ENCODE results near the gene WDPCP.
"Not testable (repeated sequence)": the region's sequence is repeated elsewhere in the genome, so short reads cannot be mapped to it uniquely, and the experiment has no call there.

WDPCP gene

DNA sequence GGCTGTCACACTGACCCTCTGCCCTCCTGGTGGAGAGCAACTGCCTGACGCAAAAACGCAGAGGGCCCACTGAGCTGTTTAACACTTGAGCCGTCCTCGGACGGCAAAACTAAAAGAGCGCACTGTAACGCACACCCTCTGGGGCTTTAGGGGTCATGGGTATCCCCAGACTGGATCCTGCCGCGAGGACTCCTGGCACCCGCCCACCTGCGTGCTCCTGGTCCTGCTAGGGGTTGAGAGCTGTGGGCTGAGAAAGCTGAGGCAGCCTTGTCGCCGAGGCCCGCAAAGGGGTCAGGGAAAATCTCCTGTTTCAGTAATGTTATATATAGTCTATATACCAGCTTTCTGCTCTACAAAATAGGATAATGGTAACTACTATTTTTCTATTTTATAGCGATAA lies 39.6 kb upstream of the WDPCP start:
- no peak overlapping the region for H2BK5ac ChIP-seq (ENCODE audit: low read depth, low read length, poor library complexity, severe bottlenecking)
- no peak overlapping the region for H3K14ac ChIP-seq (ENCODE audit: low read length in 2 of 2)
- DNase-seq, result no peak
- no peak overlapping the region for H2AK5ac ChIP-seq (ENCODE audit: low read length, severe bottlenecking)
- H3K18ac ChIP-seq (ENCODE audit: low read depth in 1 of 2, low read length in 2 of 2), result no peak overlapping the region
- H3K4me2 ChIP-seq (ENCODE audit: low read length, poor library complexity, severe bottlenecking), result no peak overlapping the region
- H4K91ac ChIP-seq (ENCODE audit: low read length), result no peak overlapping the region
- no peak overlapping the region for H3K4me3 ChIP-seq (ENCODE audit: insufficient read depth in 1 of 2, low read depth in 1 of 2, low read length in 2 of 2)
- H3K27me3 ChIP-seq (ENCODE audit: control insufficient read depth in 1 of 2, insufficient read depth in 1 of 2, low read length in 2 of 2), result no peaks in the 10 kb centered on the region
- peaks cover 21% of the 10 kb centered on the region for H3K9me3 ChIP-seq (ENCODE audit: control insufficient read depth, low read length)
- no peaks in the 10 kb centered on the region for H3K36me3 ChIP-seq (ENCODE audit: control insufficient read depth in 1 of 2, insufficient read depth in 2 of 2, low read depth in 1 of 2, low read length in 2 of 2)
- H3K23ac ChIP-seq (ENCODE audit: low read length in 2 of 2), result peak overlapping the region in 1 of 2 experiments; percentile 9
- no peak overlapping the region for H2BK15ac ChIP-seq (ENCODE audit: low read depth, poor library complexity, severe bottlenecking)
- H3K4ac ChIP-seq (ENCODE audit: low read depth in 1 of 2, low read length in 2 of 2), result no peak overlapping the region
- H3K79me1 ChIP-seq (replicated peaks; ENCODE audit: low read length, poor library complexity, severe bottlenecking), result no peaks in the 10 kb centered on the region
- no peak overlapping the region for H2BK120ac ChIP-seq (ENCODE audit: low read depth, low read length)
- H2BK12ac ChIP-seq (ENCODE audit: low read length in 2 of 2), result no peak overlapping the region
- H3K9ac ChIP-seq (ENCODE audit: low read length), result no peak overlapping the region
- no peaks in the 10 kb centered on the region for H3K4me1 ChIP-seq (ENCODE audit: control insufficient read depth, insufficient read depth, low read depth, low read length)
- no peak overlapping the region for H4K8ac ChIP-seq (ENCODE audit: low read length)
- no peak overlapping the region for H2AFZ ChIP-seq (ENCODE audit: low read depth, low read length)
- no peak overlapping the region for H3K27ac ChIP-seq (ENCODE audit: low read length, poor library complexity, severe bottlenecking)
- WGBS, result 94% methylated on average over 10 of the region's 15 CpGs

DNA sequence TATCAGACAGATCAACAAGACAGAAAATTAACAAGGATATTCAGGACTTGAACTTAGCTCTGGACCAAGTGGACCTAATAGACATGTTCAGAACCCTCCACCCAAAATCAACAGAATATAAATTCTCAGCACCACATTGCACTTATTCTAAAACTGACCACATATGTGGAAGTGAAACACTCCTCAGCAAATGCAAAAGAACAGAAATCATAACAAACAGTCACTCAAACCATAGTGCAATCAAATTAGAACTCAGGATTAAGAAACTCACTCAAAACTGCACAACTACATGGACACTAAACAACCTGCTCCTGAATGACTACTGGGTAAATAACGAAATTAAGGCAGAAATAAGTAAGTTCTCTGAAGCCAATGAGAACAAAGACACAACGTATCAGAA lies 35.5 kb upstream of the WDPCP start:
- not testable (repeated sequence) for H3K9ac ChIP-seq (ENCODE audit: low read length); DNase-seq; H3K79me1 ChIP-seq (replicated peaks; ENCODE audit: low read length, poor library complexity, severe bottlenecking); H2AK5ac ChIP-seq (ENCODE audit: low read length, severe bottlenecking); H3K4me2 ChIP-seq (ENCODE audit: low read length, poor library complexity, severe bottlenecking); H3K4me1 ChIP-seq (ENCODE audit: control insufficient read depth, insufficient read depth, low read depth, low read length); H2BK5ac ChIP-seq (ENCODE audit: low read depth, low read length, poor library complexity, severe bottlenecking); H2BK12ac ChIP-seq (ENCODE audit: low read length in 2 of 2); H2AFZ ChIP-seq (ENCODE audit: low read depth, low read length); H3K4ac ChIP-seq (ENCODE audit: low read depth in 1 of 2, low read length in 2 of 2); H4K8ac ChIP-seq (ENCODE audit: low read length); H2BK120ac ChIP-seq (ENCODE audit: low read depth, low read length); H3K4me3 ChIP-seq (ENCODE audit: insufficient read depth in 1 of 2, low read depth in 1 of 2, low read length in 2 of 2); H3K27ac ChIP-seq (ENCODE audit: low read length, poor library complexity, severe bottlenecking); H3K9me3 ChIP-seq (ENCODE audit: control insufficient read depth, low read length); H3K14ac ChIP-seq (ENCODE audit: low read length in 2 of 2); H2BK15ac ChIP-seq (ENCODE audit: low read depth, poor library complexity, severe bottlenecking); H3K18ac ChIP-seq (ENCODE audit: low read depth in 1 of 2, low read length in 2 of 2); H3K36me3 ChIP-seq (ENCODE audit: control insufficient read depth in 1 of 2, insufficient read depth in 2 of 2, low read depth in 1 of 2, low read length in 2 of 2); H3K27me3 ChIP-seq (ENCODE audit: control insufficient read depth in 1 of 2, insufficient read depth in 1 of 2, low read length in 2 of 2); H4K91ac ChIP-seq (ENCODE audit: low read length); H3K23ac ChIP-seq (ENCODE audit: low read length in 2 of 2)
- 88% methylated on average over 2 of the region's 2 CpGs for WGBS

DNA sequence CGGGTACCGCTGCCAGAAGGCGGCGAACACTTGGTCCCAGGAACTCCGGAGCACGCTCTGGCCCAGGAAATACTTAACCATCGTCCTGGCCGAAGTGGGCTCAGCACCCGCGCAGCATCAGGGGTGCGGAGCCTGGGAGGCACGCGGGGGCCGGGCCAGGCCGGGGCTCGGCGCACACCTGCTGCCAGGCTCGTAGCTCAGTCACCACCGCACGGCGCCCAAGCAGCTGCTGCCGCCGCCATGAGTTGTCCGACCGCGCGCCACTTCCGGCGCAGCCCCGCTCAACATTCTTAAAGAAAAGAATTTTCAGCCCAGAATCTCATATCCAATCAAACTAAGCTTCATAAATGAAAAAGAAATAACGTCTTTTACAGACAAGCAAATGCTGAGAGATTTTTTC lies 34.5 kb upstream of the WDPCP start:
- Histone ChIP-seq H3K36me3 (ENCODE audit: control insufficient read depth in 1 of 2, insufficient read depth in 2 of 2, low read depth in 1 of 2, low read length in 2 of 2) (no peaks in the 10 kb centered on the region), H3K4me2 (ENCODE audit: low read length, poor library complexity, severe bottlenecking) (no peak overlapping the region), H2BK5ac (ENCODE audit: low read depth, low read length, poor library complexity, severe bottlenecking) (no peak overlapping the region), H3K23ac (ENCODE audit: low read length in 2 of 2) (no peak overlapping the region), H2AK5ac (ENCODE audit: low read length, severe bottlenecking) (no peak overlapping the region), H3K14ac (ENCODE audit: low read length in 2 of 2) (no peak overlapping the region), H3K4ac (ENCODE audit: low read depth in 1 of 2, low read length in 2 of 2) (no peak overlapping the region), H4K91ac (ENCODE audit: low read length) (no peak overlapping the region), H2BK15ac (ENCODE audit: low read depth, poor library complexity, severe bottlenecking) (no peak overlapping the region), H3K4me3 (ENCODE audit: insufficient read depth in 1 of 2, low read depth in 1 of 2, low read length in 2 of 2) (peak overlapping the region in 1 of 2 experiments; percentile 28), H3K27me3 (ENCODE audit: control insufficient read depth in 1 of 2, insufficient read depth in 1 of 2, low read length in 2 of 2) (no peaks in the 10 kb centered on the region), H3K4me1 (ENCODE audit: control insufficient read depth, insufficient read depth, low read depth, low read length) (no peaks in the 10 kb centered on the region), H3K9me3 (ENCODE audit: control insufficient read depth, low read length) (peaks cover 3% of the 10 kb centered on the region), H4K8ac (ENCODE audit: low read length) (no peak overlapping the region), H3K79me1 (replicated peaks; ENCODE audit: low read length, poor library complexity, severe bottlenecking) (no peaks in the 10 kb centered on the region), H2BK12ac (ENCODE audit: low read length in 2 of 2) (no peak overlapping the region), H3K9ac (ENCODE audit: low read length) (no peak overlapping the region), H2AFZ (ENCODE audit: low read depth, low read length) (no peak overlapping the region), H2BK120ac (ENCODE audit: low read depth, low read length) (no peak overlapping the region), H3K18ac (ENCODE audit: low read depth in 1 of 2, low read length in 2 of 2) (no peak overlapping the region), H3K27ac (ENCODE audit: low read length, poor library complexity, severe bottlenecking) (no peak overlapping the region)
- 98% methylated on average over 31 of the region's 31 CpGs for WGBS
- DNase-seq, result no peak

DNA sequence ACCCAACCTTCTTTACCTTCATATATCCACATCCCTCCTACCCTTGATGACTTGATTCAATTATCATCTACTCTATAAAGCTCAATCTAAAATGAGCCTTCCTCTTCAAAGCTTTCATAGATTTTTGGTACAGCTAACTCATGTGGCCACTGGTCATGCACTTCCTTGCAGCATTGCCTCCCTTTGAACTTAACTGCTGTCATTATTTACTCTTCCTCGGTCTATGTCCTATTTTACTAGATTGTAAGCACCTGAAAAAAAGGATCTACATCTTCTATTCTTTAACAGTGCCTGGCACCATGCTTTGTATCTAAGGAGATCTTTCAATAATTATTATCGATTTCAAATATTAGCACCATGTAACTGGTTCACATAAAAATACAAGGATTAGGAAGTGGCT lies 31.1 kb upstream of the WDPCP start:
- H3K18ac ChIP-seq (ENCODE audit: low read depth in 1 of 2, low read length in 2 of 2), result no peak overlapping the region
- no peak overlapping the region for H2AFZ ChIP-seq (ENCODE audit: low read depth, low read length)
- no peak overlapping the region for H4K91ac ChIP-seq (ENCODE audit: low read length)
- H3K4me2 ChIP-seq (ENCODE audit: low read length, poor library complexity, severe bottlenecking), result no peak overlapping the region
- no peaks in the 10 kb centered on the region for H3K9me3 ChIP-seq (ENCODE audit: control insufficient read depth, low read length)
- H3K27ac ChIP-seq (ENCODE audit: low read length, poor library complexity, severe bottlenecking), result no peak overlapping the region
- H3K36me3 ChIP-seq (ENCODE audit: control insufficient read depth in 1 of 2, insufficient read depth in 2 of 2, low read depth in 1 of 2, low read length in 2 of 2), result no peaks in the 10 kb centered on the region
- no peak overlapping the region for H3K4ac ChIP-seq (ENCODE audit: low read depth in 1 of 2, low read length in 2 of 2)
- H3K27me3 ChIP-seq (ENCODE audit: control insufficient read depth in 1 of 2, insufficient read depth in 1 of 2, low read length in 2 of 2), result no peaks in the 10 kb centered on the region
- no peaks in the 10 kb centered on the region for H3K79me1 ChIP-seq (replicated peaks; ENCODE audit: low read length, poor library complexity, severe bottlenecking)
- no peak overlapping the region for H3K23ac ChIP-seq (ENCODE audit: low read length in 2 of 2)
- H4K8ac ChIP-seq (ENCODE audit: low read length), result no peak overlapping the region
- H2AK5ac ChIP-seq (ENCODE audit: low read length, severe bottlenecking), result no peak overlapping the region
- H2BK5ac ChIP-seq (ENCODE audit: low read depth, low read length, poor library complexity, severe bottlenecking), result no peak overlapping the region
- H3K9ac ChIP-seq (ENCODE audit: low read length), result no peak overlapping the region
- no peak for DNase-seq
- peaks cover 4% of the 10 kb centered on the region for H3K4me1 ChIP-seq (ENCODE audit: control insufficient read depth, insufficient read depth, low read depth, low read length)
- no peak overlapping the region for H2BK12ac ChIP-seq (ENCODE audit: low read length in 2 of 2)
- no peak overlapping the region for H3K4me3 ChIP-seq (ENCODE audit: insufficient read depth in 1 of 2, low read depth in 1 of 2, low read length in 2 of 2)
- no peak overlapping the region for H3K14ac ChIP-seq (ENCODE audit: low read length in 2 of 2)
- no peak overlapping the region for H2BK120ac ChIP-seq (ENCODE audit: low read depth, low read length)
- 100% methylated on average over 1 of the region's 2 CpGs for WGBS
- H2BK15ac ChIP-seq (ENCODE audit: low read depth, poor library complexity, severe bottlenecking), result no peak overlapping the region

All from mesenchymal stem cell (in vitro differentiated cells and primary cell).